Stimulated activated CD8-positive, alpha-beta memory T cell treated with anti-CD3 and anti-CD28 coated beads, Interleukin-12 subunit alpha, Interleukin-12 subunit beta, amount 100 ng/mL, for 4 hours (primary cell): ENCODE results near the gene TADA3.

ENCODE experiments used
- DNase-seq: peaks from one replicate; pipeline ENCODE4 v3.0.0-alpha.2; 2020; ENCODE audit warnings: low read depth

The TADA3 gene

GRCh38 chr3:9809615-9810432, 17.6 kb upstream of the TADA3 start, which contains the start of gene TTLL3:
Gene TTLL3, plus strand, starts transcription at chr3:9810262. Its CDS starts 400 bp downstream, at chr3:9810662.
- peak; percentile 10 for DNase-seq

- DNase-seq, result no peak
Observed at GRCh38 chr3:9809239-9809614, 17.0 kb upstream of the TADA3 start.

- no peak for DNase-seq
Observed at GRCh38 chr3:9808345-9809037, 16.2 kb upstream of the TADA3 start.

GRCh38 chr3:9807981-9808344, 15.7 kb upstream of the TADA3 start:
- no peak for DNase-seq

- no peak for DNase-seq
Observed at GRCh38 chr3:9806688-9807589, 14.7 kb upstream of the TADA3 start.

- DNase-seq, result no peak
Observed at GRCh38 chr3:9806137-9806536, 13.9 kb upstream of the TADA3 start.

GRCh38 chr3:9804996-9805395, 12.7 kb upstream of the TADA3 start:
- no peak for DNase-seq

- no peak for DNase-seq
Observed at GRCh38 chr3:9803494-9803893, 11.2 kb upstream of the TADA3 start.

GRCh38 chr3:9800529-9800928, 8.3 kb upstream of the TADA3 start:
- no peak for DNase-seq

- no peak for DNase-seq
Observed at GRCh38 chr3:9797196-9797945, 5.1 kb upstream of the TADA3 start.

GRCh38 chr3:9795207-9795606, 2.9 kb upstream of the TADA3 start:
- no peak for DNase-seq

GRCh38 chr3:9794400-9794799, 2.1 kb upstream of the TADA3 start:
- no peak for DNase-seq

GRCh38 chr3:9793161-9793781, 998 bp upstream of the TADA3 start:
- DNase-seq, result no peak

GRCh38 chr3:9791790-9792404, 376 bp downstream of the TADA3 start:
- no peak for DNase-seq

GRCh38 chr3:9791127-9791526, 1.1 kb downstream of the TADA3 start:
- DNase-seq, result no peak

- DNase-seq, result no peak
Observed at GRCh38 chr3:9787714-9788113, 4.6 kb downstream of the TADA3 start.

- DNase-seq, result no peak
Observed at GRCh38 chr3:9786825-9787669, 5.2 kb downstream of the TADA3 start.

GRCh38 chr3:9786209-9786739, 6.0 kb downstream of the TADA3 start:
- DNase-seq, result no peak

- DNase-seq, result no peak
Observed at GRCh38 chr3:9785602-9786001, 6.7 kb downstream of the TADA3 start.

- no peak for DNase-seq
Observed at GRCh38 chr3:9784965-9785364, 7.3 kb downstream of the TADA3 start.
